ENCODE results near the gene MSANTD1. TPM values are rescaled to one million over a fixed set of nuclear protein-coding genes. Genes with fewer than 3 reads are reported as not detected.

MSANTD1 gene
- polyA plus RNA-seq, 1 experiment = 0.10 TPM

GRCh38 chr4:3217266-3217665 lies 31.7 kb upstream of the MSANTD1 start:
- no peaks in the 10 kb centered on the region for H3K27me3 ChIP-seq (ENCODE audit: control insufficient read depth, insufficient read depth, low read length)
- no peak overlapping the region for H3K4me3 ChIP-seq (ENCODE audit: low read depth, low read length)
- ChIA-PET POLR2A (no interaction called here), CTCF (interaction anchor here (1.3 to 2.0 kb wide), 2 partner anchors 11 to 13 kb away, joined by 3 to 5 read pairs; no protein-coding TSS in a partner anchor)
- DNase-seq (ENCODE audit: low read depth) = no peak
- H3K36me3 ChIP-seq (ENCODE audit: control insufficient read depth, insufficient read depth, low read length) = peaks cover 42% of the 10 kb centered on the region
- no peak for TF ChIP-seq CTCF (IDR thresholded peaks at IDR 0.05; ENCODE audit: insufficient read depth, low read depth, low read length)

GRCh38 chr4:3217771-3218170 lies 31.2 kb upstream of the MSANTD1 start:
- no peak for DNase-seq (ENCODE audit: low read depth)
- CTCF ChIA-PET = interaction anchor here (1.3 to 2.0 kb wide), 2 partner anchors 10 to 13 kb away, joined by 3 to 5 read pairs; no protein-coding TSS in a partner anchor
- H3K27me3 ChIP-seq (ENCODE audit: control insufficient read depth, insufficient read depth, low read length) = no peaks in the 10 kb centered on the region
- H3K4me3 ChIP-seq (ENCODE audit: low read depth, low read length) = no peak overlapping the region
- TF ChIP-seq CTCF (IDR thresholded peaks at IDR 0.05; ENCODE audit: insufficient read depth, low read depth, low read length) = no peak
- H3K36me3 ChIP-seq (ENCODE audit: control insufficient read depth, insufficient read depth, low read length) = peaks cover 39% of the 10 kb centered on the region
- POLR2A ChIA-PET = no interaction called here

GRCh38 chr4:3218824-3219760 lies 29.9 kb upstream of the MSANTD1 start:
- ChIA-PET CTCF (interaction anchor here (0.6 to 2.0 kb wide), 5 partner anchors 9 to 72 kb away, joined by 3 to 5 read pairs (median 3); no protein-coding TSS in a partner anchor), POLR2A (no interaction called here)
- TF ChIP-seq CTCF (IDR thresholded peaks at IDR 0.05; ENCODE audit: insufficient read depth, low read depth, low read length) = no peak
- Histone ChIP-seq H3K36me3 (ENCODE audit: control insufficient read depth, insufficient read depth, low read length) (peaks cover 39% of the 10 kb centered on the region), H3K4me3 (ENCODE audit: low read depth, low read length) (no peak overlapping the region), H3K27me3 (ENCODE audit: control insufficient read depth, insufficient read depth, low read length) (no peaks in the 10 kb centered on the region)
- DNase-seq (ENCODE audit: low read depth) = no peak

- Histone ChIP-seq H3K36me3 (ENCODE audit: control insufficient read depth, insufficient read depth, low read length) (peaks cover 44% of the 10 kb centered on the region), H3K27me3 (ENCODE audit: control insufficient read depth, insufficient read depth, low read length) (no peaks in the 10 kb centered on the region), H3K4me3 (ENCODE audit: low read depth, low read length) (no peak overlapping the region)
- POLR2A ChIA-PET = no interaction called here
- DNase-seq (ENCODE audit: low read depth) = no peak
- TF ChIP-seq CTCF (IDR thresholded peaks at IDR 0.05; ENCODE audit: insufficient read depth, low read depth, low read length) = no peak
- CTCF ChIA-PET = interaction anchor here (1.0 to 1.2 kb wide), 3 partner anchors 10 to 17 kb away, joined by 3 read pairs; no protein-coding TSS in a partner anchor
Observed at GRCh38 chr4:3219761-3220475, 29.0 kb upstream of the MSANTD1 start.

Data from BJ (cell line).